Activated gamma-delta T cell (primary cell): Measurements from ENCODE around the gene TMEM186.
"Not testable (repeated sequence)": the region's sequence is repeated elsewhere in the genome, so short reads cannot be mapped to it uniquely, and the experiment has no call there.

ENCODE experiments used
- DNase-seq: peaks from one replicate; lab custom pipeline; 2025; lab: John Stamatoyannopoulos, UW

Gene TMEM186

GRCh38 chr16:8812162-8812843 lies 14.9 kb upstream of the TMEM186 start:
- no peak for DNase-seq

- DNase-seq, result no peak
Measured at GRCh38 chr16:8808613-8809353, 11.3 kb upstream of the TMEM186 start.

- DNase-seq, result no peak
Measured at GRCh38 chr16:8808009-8808408, 10.6 kb upstream of the TMEM186 start.

- DNase-seq, result no peak
Measured at GRCh38 chr16:8807189-8807588, 9.8 kb upstream of the TMEM186 start.

GRCh38 chr16:8806272-8806983 lies 9.0 kb upstream of the TMEM186 start:
- no peak for DNase-seq

- no peak for DNase-seq
Measured at GRCh38 chr16:8804313-8804712, 6.9 kb upstream of the TMEM186 start.

- not testable (repeated sequence) for DNase-seq
Measured at GRCh38 chr16:8803733-8804132, 6.3 kb upstream of the TMEM186 start.

GRCh38 chr16:8801701-8802100 lies 4.3 kb upstream of the TMEM186 start:
- no peak for DNase-seq

- DNase-seq, result no peak
Measured at GRCh38 chr16:8798535-8799157, 1.2 kb upstream of the TMEM186 start.

- no peak for DNase-seq
Measured at GRCh38 chr16:8798174-8798527, 712 bp upstream of the TMEM186 start.

- no peak for DNase-seq
Measured at GRCh38 chr16:8796469-8797363, 723 bp downstream of the TMEM186 start.

GRCh38 chr16:8795818-8796217 lies 1.6 kb downstream of the TMEM186 start:
- no peak for DNase-seq

GRCh38 chr16:8795091-8795490 lies 2.3 kb downstream of the TMEM186 start:
- no peak for DNase-seq

- no peak for DNase-seq
Measured at GRCh38 chr16:8788578-8789172, 8.8 kb downstream of the TMEM186 start.

GRCh38 chr16:8786316-8786715 lies 11.1 kb downstream of the TMEM186 start:
- DNase-seq, result not testable (repeated sequence)

- no peak for DNase-seq
Measured at GRCh38 chr16:8785408-8785807, 12.0 kb downstream of the TMEM186 start.

GRCh38 chr16:8782673-8783072 lies 14.8 kb downstream of the TMEM186 start:
- no peak for DNase-seq

- DNase-seq, result no peak
Measured at GRCh38 chr16:8781797-8782196, 15.6 kb downstream of the TMEM186 start.

GRCh38 chr16:8777217-8777616 lies 20.2 kb downstream of the TMEM186 start:
- no peak for DNase-seq

- no peak for DNase-seq
Measured at GRCh38 chr16:8776129-8776584, 21.3 kb downstream of the TMEM186 start.

- DNase-seq, result no peak
Measured at GRCh38 chr16:8775359-8775758, 22.1 kb downstream of the TMEM186 start.
